Measurements from ENCODE around the gene CYP2S1. TPM values are rescaled to one million over a fixed set of nuclear protein-coding genes. Genes with fewer than 3 reads are reported as not detected.

Gene CYP2S1
- total RNA-seq, 2 donors from 2014 or later: 0.13 TPM; not detected in 1

DNA sequence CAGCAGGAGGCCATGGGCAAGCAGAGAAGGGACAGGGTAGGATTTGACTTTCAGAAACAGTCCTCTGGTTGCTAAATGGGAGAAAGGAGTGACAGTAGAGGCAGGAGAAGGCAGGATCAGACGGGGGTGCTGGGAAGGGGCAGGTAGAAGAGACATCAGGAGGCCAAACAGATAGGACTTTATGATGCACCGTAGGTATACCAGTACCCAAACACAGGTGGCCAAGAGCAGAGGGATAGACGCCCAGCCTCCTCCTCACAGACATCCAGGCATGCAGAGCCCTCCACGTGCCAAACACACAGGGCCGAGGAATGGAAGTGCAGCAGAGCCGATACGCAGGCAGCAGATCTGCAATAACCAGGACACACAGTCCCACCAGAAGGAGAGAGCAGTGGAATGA is 24.7 kb downstream of the CYP2S1 start:
- peaks cover 37% of the 10 kb centered on the region for H3K27me3 Mint-ChIP-seq

DNA sequence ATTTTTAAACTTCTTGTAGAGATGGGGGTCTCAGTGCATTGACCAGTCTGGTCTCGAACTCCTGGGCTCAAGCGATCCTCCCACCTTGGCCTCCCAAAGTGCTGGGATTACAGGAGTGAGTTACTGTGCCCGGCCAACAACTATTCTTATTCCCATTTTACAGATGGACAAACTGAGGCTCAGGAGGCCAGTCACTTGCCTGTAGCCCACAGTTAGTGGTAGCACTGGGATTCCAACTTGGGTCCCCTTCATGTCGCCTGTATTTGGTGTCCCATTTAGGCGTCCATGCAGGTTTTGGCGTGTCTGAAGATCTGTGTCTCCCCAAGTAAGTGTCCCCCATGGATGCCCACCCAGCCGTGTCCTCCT is 25.2 kb downstream of the CYP2S1 start:
- peaks cover 37% of the 10 kb centered on the region for H3K27me3 Mint-ChIP-seq
- no peaks in the 10 kb centered on the region for H3K9me3 Mint-ChIP-seq
- H3K36me3 Mint-ChIP-seq (ENCODE audit: low read depth): no peaks in the 10 kb centered on the region
- H3K27ac Mint-ChIP-seq: peak overlapping the region; percentile 38
- ATAC-seq (replicated peaks): no peak
- no peaks in the 10 kb centered on the region for H3K4me1 Mint-ChIP-seq
- H3K4me3 Mint-ChIP-seq: no peak overlapping the region

More for the DNA sequence above, 24.7 kb downstream of the CYP2S1 start:
- H3K9me3 Mint-ChIP-seq: no peaks in the 10 kb centered on the region
- H3K36me3 Mint-ChIP-seq (ENCODE audit: low read depth): no peaks in the 10 kb centered on the region
- no peak for ATAC-seq (replicated peaks)
- H3K27ac Mint-ChIP-seq: no peak overlapping the region
- H3K4me1 Mint-ChIP-seq: no peaks in the 10 kb centered on the region
- no peak overlapping the region for H3K4me3 Mint-ChIP-seq

DNA sequence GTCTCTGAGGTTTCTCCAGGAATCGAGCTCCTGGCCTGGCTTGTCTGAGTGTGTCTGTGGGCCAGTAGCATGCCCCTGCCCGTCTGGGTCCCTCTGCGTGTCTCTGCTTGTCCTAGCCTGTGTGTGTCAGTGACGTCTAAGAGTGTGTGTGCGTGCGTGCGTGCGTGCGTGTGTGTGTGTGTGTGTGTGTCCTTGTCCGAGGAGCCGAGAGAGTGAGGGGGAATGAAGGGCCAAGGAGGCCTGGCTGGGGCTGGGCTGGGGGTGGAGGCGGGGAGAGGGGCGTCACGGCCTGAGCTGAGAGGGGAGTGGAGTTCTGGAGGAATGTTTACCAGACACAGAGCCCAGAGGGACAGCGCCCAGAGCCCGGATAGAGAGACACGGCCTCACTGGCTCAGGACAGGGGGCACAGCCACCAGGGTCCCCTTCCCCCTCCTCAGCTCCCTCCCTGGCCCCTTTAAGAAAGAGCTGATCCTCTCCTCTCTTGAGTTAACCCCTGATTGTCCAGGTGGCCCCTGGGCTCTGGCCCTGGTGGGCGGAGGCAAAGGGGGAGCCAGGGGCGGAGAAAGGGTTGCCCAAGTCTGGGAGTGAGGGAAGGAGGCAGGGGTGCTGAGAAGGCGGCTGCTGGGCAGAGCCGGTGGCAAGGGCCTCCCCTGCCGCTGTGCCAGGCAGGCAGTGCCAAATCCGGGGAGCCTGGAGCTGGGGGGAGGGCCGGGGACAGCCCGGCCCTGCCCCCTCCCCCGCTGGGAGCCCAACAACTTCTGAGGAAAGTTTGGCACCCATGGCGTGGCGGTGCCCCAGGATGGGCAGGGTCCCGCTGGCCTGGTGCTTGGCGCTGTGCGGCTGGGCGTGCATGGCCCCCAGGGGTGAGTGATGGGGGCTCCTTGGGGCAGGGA is 25.8 kb downstream of the CYP2S1 start, which contains the start of gene AXL:
Gene AXL, plus strand, starts transcription at position 609 of the 893 bp plus-strand sequence. Its CDS starts 170 bp downstream, at position 779.
- ATAC-seq (replicated peaks): no peak
- Mint-ChIP-seq H3K27ac (peak within 1 kb of the TSS; percentile 38), H3K9me3 (no peaks in the 10 kb centered on the region), H3K4me1 (peaks cover 4% of the 10 kb centered on the region), H3K36me3 (ENCODE audit: low read depth) (no peaks in the 10 kb centered on the region), H3K4me3 (no peak within 1 kb of the TSS), H3K27me3 (peaks cover 37% of the 10 kb centered on the region)

DNA sequence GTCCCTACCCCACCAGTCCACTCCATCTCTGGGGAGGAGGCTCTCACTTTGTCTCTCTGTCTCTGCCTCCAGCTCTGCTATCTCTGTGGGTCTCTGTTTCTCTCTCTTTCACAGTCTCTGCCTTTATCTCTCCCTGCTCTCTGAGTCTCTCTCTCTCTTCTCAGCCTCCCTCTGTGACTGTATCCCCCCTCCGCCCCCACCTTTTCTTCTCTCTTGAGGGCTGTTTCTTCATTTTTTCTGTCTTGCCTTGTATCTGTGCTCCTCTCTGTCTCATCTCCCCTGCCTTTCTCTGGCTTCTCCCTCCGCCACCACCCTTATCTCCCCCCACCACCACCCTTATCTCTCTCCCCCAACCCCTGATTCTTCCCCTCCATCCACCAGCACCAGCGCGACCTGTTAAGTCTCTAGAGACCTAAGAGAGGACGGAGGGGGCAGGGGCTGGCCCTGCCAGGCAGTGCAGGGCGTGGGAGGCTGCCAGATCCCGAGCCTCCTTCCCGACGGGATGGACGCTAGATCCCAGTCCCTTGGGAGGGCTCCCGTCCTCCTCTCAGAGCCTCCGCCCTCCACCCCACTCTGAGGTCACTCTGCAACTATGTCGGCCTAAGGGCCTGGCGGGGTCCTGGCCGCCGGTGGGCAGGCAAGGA is 27.0 kb downstream of the CYP2S1 start:
- Mint-ChIP-seq H3K27ac (no peak overlapping the region), H3K4me1 (peaks cover 7% of the 10 kb centered on the region), H3K4me3 (no peak overlapping the region), H3K27me3 (peaks cover 37% of the 10 kb centered on the region), H3K9me3 (no peaks in the 10 kb centered on the region), H3K36me3 (ENCODE audit: low read depth) (no peaks in the 10 kb centered on the region)
- ATAC-seq (replicated peaks): no peak

DNA sequence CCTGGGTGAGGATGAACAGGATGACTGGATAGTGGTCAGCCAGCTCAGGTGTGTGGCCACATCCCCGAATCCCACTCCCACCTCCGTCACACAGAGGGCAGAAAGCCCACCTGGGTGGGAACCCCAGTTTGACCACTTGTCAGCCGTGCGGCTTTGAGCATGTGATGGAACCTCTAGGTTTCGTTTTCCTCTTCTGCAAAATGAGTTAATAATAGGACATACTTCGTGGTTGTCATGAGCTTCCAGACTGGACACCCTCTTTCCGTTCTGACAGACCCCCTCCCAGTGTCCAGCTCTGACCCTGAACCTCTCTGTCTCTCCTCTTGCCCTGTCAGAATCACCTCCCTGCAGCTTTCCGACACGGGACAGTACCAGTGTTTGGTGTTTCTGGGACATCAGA is 27.8 kb downstream of the CYP2S1 start:
- Mint-ChIP-seq H3K27ac (no peak overlapping the region), H3K36me3 (ENCODE audit: low read depth) (peaks cover 4% of the 10 kb centered on the region), H3K4me3 (no peak overlapping the region), H3K4me1 (peaks cover 14% of the 10 kb centered on the region), H3K27me3 (peaks cover 37% of the 10 kb centered on the region), H3K9me3 (no peaks in the 10 kb centered on the region)
- no peak for ATAC-seq (replicated peaks)

DNA sequence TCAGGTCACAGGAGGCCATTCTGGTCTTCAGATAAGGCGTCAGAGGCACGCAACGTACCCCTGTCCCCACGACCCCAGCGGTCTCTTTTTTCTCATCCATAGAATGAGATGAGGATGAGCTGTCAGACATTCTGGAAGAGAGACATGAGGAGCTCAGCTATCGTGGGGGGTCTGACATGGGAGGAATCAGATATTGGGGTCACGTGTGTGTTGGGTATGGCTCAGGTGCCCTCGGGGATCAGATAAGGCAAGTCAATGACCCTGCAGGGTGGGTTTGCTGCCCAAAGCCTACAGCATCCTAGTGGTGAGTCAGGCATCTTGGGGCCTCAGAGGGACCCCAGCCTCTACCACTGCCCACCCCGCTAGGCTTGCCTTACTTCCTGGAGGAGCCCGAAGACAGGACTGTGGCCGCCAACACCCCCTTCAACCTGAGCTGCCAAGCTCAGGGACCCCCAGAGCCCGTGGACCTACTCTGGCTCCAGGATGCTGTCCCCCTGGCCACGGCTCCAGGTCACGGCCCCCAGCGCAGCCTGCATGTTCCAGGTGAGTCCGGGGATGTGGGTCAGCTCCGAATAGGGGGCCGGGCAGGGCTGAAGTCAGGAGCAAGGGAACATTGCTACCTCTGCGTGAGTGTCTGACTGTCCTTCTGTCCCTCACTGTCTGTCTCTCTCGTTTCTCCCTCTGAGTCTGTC is 28.6 kb downstream of the CYP2S1 start:
- Mint-ChIP-seq H3K9me3 (no peaks in the 10 kb centered on the region), H3K4me1 (peaks cover 15% of the 10 kb centered on the region), H3K27me3 (peaks cover 36% of the 10 kb centered on the region), H3K36me3 (ENCODE audit: low read depth) (peaks cover 5% of the 10 kb centered on the region), H3K4me3 (no peak overlapping the region), H3K27ac (peak overlapping the region; percentile 95)
- ATAC-seq (replicated peaks): no peak

DNA sequence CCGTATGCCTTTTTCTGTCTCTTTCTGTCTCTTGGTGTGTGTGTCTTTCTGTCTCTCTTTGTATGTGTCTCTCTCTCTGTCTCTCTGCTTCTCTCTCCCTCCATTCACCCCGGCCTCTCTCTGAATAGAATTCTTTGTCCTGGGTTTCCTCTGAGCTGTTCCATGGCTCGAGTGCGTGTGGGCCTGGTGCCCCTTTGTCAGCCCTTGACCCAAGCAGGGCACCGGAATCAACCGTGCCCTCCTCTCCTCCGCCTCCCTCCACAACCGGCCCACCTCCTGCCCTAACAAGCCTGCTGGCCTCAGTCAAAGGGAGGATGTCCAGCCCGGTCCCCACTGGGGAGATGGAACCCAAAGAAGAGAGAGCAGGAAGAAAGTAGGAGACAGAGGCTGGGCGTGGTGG is 29.2 kb downstream of the CYP2S1 start:
- H3K9me3 Mint-ChIP-seq: no peaks in the 10 kb centered on the region
- H3K4me1 Mint-ChIP-seq: peaks cover 15% of the 10 kb centered on the region
- peak overlapping the region; percentile 95 for H3K27ac Mint-ChIP-seq
- ATAC-seq (replicated peaks): no peak
- H3K4me3 Mint-ChIP-seq: no peak overlapping the region
- H3K27me3 Mint-ChIP-seq: peaks cover 31% of the 10 kb centered on the region
- peaks cover 5% of the 10 kb centered on the region for H3K36me3 Mint-ChIP-seq (ENCODE audit: low read depth)

DNA sequence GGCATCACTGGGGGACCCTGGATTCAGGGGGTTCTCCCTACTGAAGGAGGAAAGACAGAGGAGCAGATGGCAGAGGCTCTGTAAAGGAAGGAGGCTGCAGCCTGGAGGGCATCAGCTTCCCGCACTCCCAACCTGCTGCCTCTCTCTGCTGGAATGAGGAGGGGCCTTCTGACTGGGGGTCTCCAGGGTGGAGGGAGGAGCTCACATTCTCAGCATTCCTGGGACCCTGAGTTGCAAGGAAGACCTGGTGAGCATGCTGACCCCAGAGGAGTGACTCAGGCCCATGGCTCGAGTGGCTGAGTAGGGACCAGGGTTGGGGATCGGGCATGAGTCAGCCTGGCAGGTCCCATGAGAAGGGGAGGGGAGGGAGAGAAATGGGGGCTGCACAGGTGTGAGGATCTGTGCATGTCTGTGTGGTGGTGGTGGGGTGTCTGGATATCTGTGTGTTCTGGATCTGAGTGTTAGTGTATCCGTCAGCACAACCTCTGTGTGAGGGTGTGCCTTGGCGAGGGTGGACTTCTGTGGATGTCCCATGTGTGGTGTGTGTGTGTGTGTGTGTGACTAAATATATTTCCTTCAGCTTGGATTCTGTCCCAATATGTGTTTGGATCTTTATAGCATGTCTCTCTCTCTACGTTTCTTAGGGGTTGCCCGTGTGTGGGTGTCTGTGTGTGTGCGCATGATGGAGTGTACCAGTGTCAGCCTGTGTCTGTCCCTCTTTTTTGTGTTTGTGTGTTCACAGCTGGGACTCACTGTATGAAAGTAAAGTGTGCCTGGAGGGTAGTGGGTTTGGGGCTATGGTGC is 30.6 kb downstream of the CYP2S1 start:
- Mint-ChIP-seq H3K4me1 (peaks cover 15% of the 10 kb centered on the region), H3K36me3 (ENCODE audit: low read depth) (peaks cover 5% of the 10 kb centered on the region), H3K4me3 (no peak overlapping the region), H3K9me3 (no peaks in the 10 kb centered on the region), H3K27ac (peak overlapping the region; percentile 95), H3K27me3 (peaks cover 23% of the 10 kb centered on the region)
- ATAC-seq (replicated peaks): no peak

DNA sequence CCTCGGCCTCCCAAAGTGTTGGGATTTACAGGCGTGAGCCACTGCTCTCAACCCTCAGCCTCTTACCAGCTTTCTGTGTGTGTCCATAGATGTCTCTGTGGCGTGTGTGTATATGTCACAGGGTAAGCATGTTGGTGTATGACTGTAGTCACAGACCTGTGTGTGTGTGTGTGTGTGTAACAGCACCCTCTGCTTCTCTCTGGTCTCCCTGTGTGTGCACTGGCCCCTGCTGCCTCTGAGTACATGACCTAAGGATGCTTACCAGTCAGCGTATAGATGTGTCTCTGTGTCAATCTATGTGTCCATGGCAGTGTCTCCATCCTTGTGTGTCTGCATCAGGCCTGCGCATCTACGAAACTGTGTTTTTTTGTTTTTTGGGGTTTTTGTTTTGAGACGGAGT is 31.6 kb downstream of the CYP2S1 start:
- Mint-ChIP-seq H3K9me3 (no peaks in the 10 kb centered on the region), H3K27ac (peak overlapping the region; percentile 95), H3K36me3 (ENCODE audit: low read depth) (peaks cover 5% of the 10 kb centered on the region), H3K27me3 (peaks cover 16% of the 10 kb centered on the region), H3K4me1 (peaks cover 15% of the 10 kb centered on the region), H3K4me3 (no peak overlapping the region)
- ATAC-seq (replicated peaks): no peak

DNA sequence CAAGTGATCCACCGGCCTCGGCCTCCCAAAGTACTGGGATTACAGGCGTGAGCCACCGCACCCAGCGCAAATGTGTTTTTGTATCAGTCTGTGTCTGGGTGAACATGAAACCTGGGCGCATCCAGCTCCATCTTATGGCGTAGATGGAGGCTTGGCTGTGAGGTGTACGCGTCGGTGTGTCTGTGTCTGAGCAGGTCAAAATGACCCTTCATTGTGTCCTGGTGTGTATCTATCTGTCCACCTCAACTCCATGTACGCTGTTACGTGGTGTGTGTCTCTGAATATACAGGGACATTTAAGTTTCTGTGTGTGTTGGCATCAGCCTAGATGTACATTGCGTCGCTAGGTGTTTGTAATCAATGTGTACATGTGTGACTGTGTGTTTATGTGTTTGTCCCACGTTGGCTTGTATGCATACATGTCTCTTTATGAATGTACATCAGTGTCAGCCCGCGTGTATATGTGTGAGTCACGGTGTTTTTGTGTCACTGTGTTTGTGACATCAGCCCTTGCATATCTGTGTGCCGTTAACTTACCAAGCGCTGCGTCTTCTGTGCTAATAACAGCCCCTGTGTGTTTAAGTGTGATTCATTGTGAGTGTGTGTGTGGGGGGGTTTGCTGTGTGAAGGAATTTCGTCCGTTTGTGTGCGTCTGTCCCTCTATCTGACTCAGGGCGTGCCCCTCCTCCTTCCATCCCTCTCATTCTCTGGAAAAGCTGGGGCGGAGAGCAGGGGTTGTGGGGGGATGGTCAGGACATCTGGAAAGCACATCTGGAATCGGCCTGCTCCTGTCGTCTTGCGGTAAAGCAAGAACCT is 32.4 kb downstream of the CYP2S1 start:
- peaks cover 10% of the 10 kb centered on the region for H3K27me3 Mint-ChIP-seq
- peaks cover 15% of the 10 kb centered on the region for H3K4me1 Mint-ChIP-seq
- no peaks in the 10 kb centered on the region for H3K9me3 Mint-ChIP-seq
- H3K4me3 Mint-ChIP-seq: peak overlapping the region; percentile 80
- H3K36me3 Mint-ChIP-seq (ENCODE audit: low read depth): peaks cover 5% of the 10 kb centered on the region
- peak; percentile 88 for ATAC-seq (replicated peaks)
- peak overlapping the region; percentile 95 for H3K27ac Mint-ChIP-seq

DNA sequence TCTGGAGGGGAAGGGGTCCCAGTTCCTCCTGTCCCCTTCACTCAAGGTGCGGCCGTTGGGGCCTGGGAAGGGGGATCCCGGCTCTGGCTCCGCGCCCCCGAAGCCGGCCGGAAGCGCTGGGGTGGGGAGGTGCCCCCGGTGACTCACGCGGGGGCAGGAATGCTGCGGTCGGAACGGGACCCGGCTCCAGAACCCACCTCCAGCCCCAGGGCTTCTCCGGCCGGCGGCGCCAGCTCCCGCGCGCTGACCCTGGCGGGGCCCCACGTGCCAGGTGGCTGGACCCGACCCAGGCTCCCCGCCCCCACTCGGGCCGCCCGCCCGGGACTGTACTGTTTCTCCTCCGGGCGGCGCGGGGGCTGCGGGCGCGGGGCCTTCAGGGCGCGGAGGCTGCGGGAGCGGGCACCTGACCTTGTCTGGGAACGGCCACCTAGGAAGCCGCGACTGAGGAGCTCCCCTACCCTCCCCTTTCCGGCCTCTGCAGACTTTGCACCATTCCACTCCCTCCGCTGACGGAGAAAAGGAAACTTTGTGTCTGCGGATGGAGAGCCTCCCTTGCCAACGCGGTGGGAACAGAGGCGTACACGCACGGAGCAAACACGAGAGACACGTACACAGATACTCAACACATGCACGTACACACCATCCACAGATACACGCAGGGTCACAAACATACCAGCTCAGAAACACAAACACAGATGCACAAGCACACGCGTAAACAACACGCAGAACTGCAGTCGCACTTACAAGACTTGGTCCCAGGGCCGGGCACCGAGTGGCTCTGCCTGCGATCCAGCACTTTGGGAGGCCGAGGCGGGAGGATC is 33.2 kb downstream of the CYP2S1 start:
- H3K27ac Mint-ChIP-seq: peak overlapping the region; percentile 95
- H3K27me3 Mint-ChIP-seq: peaks cover 5% of the 10 kb centered on the region
- H3K4me3 Mint-ChIP-seq: peak overlapping the region; percentile 85
- peak; percentile 53 for ATAC-seq (replicated peaks)
- peaks cover 5% of the 10 kb centered on the region for H3K36me3 Mint-ChIP-seq (ENCODE audit: low read depth)
- H3K4me1 Mint-ChIP-seq: peaks cover 15% of the 10 kb centered on the region
- H3K9me3 Mint-ChIP-seq: no peaks in the 10 kb centered on the region

DNA sequence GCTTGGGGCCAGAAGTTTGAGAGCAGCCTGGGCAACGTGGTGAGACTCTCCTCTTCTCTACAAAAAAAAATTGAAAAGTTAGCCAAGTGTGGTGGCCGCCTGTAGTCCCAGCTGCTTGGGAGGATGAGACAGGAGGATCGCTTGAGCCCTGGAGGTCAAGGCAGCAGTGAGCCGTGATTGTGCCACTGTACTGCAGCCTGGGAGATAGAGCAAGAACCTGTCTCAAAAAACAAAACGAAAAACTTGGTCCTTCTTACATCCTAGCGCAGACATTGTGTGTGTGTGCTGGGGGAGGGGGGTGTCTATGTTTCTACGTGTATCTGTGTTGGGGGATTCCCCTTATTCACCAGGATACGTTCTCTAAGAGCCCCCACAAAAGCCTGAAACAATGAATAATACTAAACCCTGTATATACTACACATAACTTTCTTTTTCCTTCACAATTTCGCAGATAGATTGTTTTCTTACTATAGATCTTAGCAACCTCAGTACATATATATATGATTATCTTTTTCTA is 33.9 kb downstream of the CYP2S1 start:
- H3K4me3 Mint-ChIP-seq: peak overlapping the region; percentile 85
- H3K4me1 Mint-ChIP-seq: peaks cover 15% of the 10 kb centered on the region
- H3K27me3 Mint-ChIP-seq: peaks cover 4% of the 10 kb centered on the region
- H3K36me3 Mint-ChIP-seq (ENCODE audit: low read depth): peaks cover 5% of the 10 kb centered on the region
- no peak for ATAC-seq (replicated peaks)
- H3K9me3 Mint-ChIP-seq: no peaks in the 10 kb centered on the region
- peak overlapping the region; percentile 82 for H3K27ac Mint-ChIP-seq

Data from activated T-helper 17 cell treated with anti-CD3 and anti-CD28 coated beads, Interleukin-2, amount 50 U/mL, for 72 hours (primary cell).